Measurements from ENCODE around the gene LTBR. TPM values are rescaled to one million over a fixed set of nuclear protein-coding genes. Genes with fewer than 3 reads are reported as not detected.
A peak's percentile ranks its signal among the peaks of the same experiment; 100 is the strongest.

LTBR gene
- total and polyA plus RNA-seq, 2 donors (not counting 1 experiment from before 2014, with no cell fraction given), result 55.7 to 78.4 TPM

DNA sequence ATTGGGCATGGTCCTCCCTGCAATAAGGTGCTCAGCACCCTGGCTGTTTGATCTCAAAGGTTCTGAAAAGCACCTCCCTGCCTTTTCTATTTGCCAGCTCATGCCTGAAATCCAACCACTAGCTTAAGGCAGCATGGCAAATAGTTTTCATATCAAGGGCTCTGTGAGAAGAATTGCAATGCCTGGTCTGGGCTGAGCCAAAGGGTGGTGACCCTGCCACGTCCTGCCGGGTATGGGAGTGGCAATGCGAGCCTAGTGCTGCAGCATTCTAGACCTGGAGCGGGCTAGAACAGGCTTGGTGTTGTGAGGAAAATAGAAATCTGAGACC lies 6.3 kb upstream of the LTBR start:
- no peak overlapping the region for H3K9ac ChIP-seq (ENCODE audit: insufficient read depth, low read length)
- H3K27me3 ChIP-seq (ENCODE audit: control insufficient read depth, insufficient read depth, low read length), result no peaks in the 10 kb centered on the region
- H4K20me1 ChIP-seq (ENCODE audit: control insufficient read depth, extremely low read depth, insufficient read depth, low read length), result no peaks in the 10 kb centered on the region
- H2AFZ ChIP-seq (ENCODE audit: low read length), result no peak overlapping the region
- no peak overlapping the region for H3K27ac ChIP-seq (ENCODE audit: insufficient read depth, low read length)
- H3K79me2 ChIP-seq (ENCODE audit: control insufficient read depth, insufficient read depth, low read length), result no peaks in the 10 kb centered on the region
- H3K4me3 ChIP-seq (replicated peaks in 1 of 4; ENCODE audit: control extremely low read depth in 1 of 4, insufficient read depth in 1 of 4, low read depth in 3 of 4, low read length in 4 of 4), result no peak overlapping the region
- no peak for TF ChIP-seq EZH2 (IDR thresholded peaks at IDR 0.05; ENCODE audit: low read length, missing control alignments)
- TF ChIP-seq, protein P1, sequence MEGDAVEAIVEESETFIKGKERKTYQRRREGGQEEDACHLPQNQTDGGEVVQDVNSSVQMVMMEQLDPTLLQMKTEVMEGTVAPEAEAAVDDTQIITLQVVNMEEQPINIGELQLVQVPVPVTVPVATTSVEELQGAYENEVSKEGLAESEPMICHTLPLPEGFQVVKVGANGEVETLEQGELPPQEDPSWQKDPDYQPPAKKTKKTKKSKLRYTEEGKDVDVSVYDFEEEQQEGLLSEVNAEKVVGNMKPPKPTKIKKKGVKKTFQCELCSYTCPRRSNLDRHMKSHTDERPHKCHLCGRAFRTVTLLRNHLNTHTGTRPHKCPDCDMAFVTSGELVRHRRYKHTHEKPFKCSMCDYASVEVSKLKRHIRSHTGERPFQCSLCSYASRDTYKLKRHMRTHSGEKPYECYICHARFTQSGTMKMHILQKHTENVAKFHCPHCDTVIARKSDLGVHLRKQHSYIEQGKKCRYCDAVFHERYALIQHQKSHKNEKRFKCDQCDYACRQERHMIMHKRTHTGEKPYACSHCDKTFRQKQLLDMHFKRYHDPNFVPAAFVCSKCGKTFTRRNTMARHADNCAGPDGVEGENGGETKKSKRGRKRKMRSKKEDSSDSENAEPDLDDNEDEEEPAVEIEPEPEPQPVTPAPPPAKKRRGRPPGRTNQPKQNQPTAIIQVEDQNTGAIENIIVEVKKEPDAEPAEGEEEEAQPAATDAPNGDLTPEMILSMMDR (conservative IDR thresholded peaks at IDR 0.05 in 1 of 2, IDR thresholded peaks at IDR 0.05 in 1 of 2; ENCODE audit: low read depth in 1 of 2, low read length in 2 of 2), result no peak
- H3K9me3 ChIP-seq (ENCODE audit: control insufficient read depth, insufficient read depth, low read depth, low read length), result no peaks in the 10 kb centered on the region
- no peaks in the 10 kb centered on the region for H3K36me3 ChIP-seq (ENCODE audit: control insufficient read depth, insufficient read depth, low read length)
- peaks cover 16% of the 10 kb centered on the region for H3K4me1 ChIP-seq (ENCODE audit: control insufficient read depth, extremely low read depth, insufficient read depth, low read length)
- H3K4me2 ChIP-seq (ENCODE audit: extremely low read depth, insufficient read depth, low read length), result no peak overlapping the region
- DNase-seq (ENCODE audit: low read depth in 2 of 2), result no peak

- H3K36me3 ChIP-seq (ENCODE audit: control insufficient read depth, insufficient read depth, low read length), result no peaks in the 10 kb centered on the region
- H3K27ac ChIP-seq (ENCODE audit: insufficient read depth, low read length), result no peak overlapping the region
- DNase-seq (ENCODE audit: low read depth in 2 of 2), result peak in 1 of 2 donors; percentile 17
- H4K20me1 ChIP-seq (ENCODE audit: control insufficient read depth, extremely low read depth, insufficient read depth, low read length), result no peaks in the 10 kb centered on the region
- no peak for TF ChIP-seq EZH2 (IDR thresholded peaks at IDR 0.05; ENCODE audit: low read length, missing control alignments)
- TF ChIP-seq, protein P1 (conservative IDR thresholded peaks at IDR 0.05 in 1 of 2, IDR thresholded peaks at IDR 0.05 in 1 of 2; ENCODE audit: low read depth in 1 of 2, low read length in 2 of 2), result no peak
- no peaks in the 10 kb centered on the region for H3K27me3 ChIP-seq (ENCODE audit: control insufficient read depth, insufficient read depth, low read length)
- no peaks in the 10 kb centered on the region for H3K9me3 ChIP-seq (ENCODE audit: control insufficient read depth, insufficient read depth, low read depth, low read length)
- no peak overlapping the region for H3K4me3 ChIP-seq (replicated peaks in 1 of 4; ENCODE audit: control extremely low read depth in 1 of 4, insufficient read depth in 1 of 4, low read depth in 3 of 4, low read length in 4 of 4)
- H3K4me1 ChIP-seq (ENCODE audit: control insufficient read depth, extremely low read depth, insufficient read depth, low read length), result peaks cover 19% of the 10 kb centered on the region
- H3K9ac ChIP-seq (ENCODE audit: insufficient read depth, low read length), result no peak overlapping the region
- no peak overlapping the region for H2AFZ ChIP-seq (ENCODE audit: low read length)
- H3K79me2 ChIP-seq (ENCODE audit: control insufficient read depth, insufficient read depth, low read length), result no peaks in the 10 kb centered on the region
- H3K4me2 ChIP-seq (ENCODE audit: extremely low read depth, insufficient read depth, low read length), result no peak overlapping the region
These were observed 5.1 kb upstream of the LTBR start for GRCh38 chr12:6378709-6379472.

DNA sequence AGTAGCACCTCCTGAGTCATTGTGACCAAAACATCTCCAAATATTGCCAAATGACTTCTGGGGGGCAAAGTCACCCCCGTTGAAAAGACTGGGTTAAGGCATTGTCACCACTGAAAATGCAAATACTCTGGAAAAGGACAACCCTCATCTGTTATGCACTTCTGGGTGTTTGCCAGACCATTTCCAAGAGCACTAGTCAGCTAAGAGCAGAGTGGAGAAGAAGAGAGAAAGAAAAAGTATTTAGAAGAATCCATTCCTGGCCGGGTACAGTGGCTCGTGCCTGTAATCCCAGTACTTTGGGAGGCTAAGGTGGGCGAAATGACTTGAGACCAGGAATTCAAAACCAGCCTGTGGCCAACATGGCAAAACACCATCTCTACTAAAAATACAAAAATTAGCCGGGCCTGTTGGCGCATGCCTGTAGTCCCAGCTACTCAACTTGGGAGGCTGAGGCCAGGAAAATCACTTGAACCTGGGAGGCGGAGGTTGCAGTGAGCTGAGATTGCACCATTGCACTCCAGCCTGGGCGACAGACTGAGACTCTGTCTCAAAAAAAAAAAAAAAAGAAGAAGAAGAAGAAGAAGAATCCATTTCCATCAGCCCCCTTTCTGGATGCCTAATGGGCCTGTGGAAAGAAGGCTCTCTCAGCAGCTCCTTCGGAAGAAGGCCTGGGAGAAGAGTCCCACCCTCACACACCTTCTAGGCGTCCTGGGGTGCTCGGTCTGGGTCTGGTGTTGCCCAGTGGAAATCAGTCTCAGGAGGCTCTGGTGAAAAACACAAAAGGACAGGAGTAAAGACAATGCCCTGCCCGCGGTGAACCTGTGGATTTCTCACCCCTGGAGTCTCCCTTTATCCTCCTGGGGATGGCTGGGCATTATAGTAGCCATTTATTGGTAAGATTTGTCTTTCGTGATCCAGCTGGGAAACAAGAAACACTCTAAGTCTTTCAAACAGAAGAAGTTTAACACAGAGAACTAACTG lies 3.5 kb upstream of the LTBR start:
- H3K27ac ChIP-seq (ENCODE audit: insufficient read depth, low read length), result no peak overlapping the region
- peak; percentile 43 to 57 for DNase-seq (ENCODE audit: low read depth in 2 of 2)
- H3K4me1 ChIP-seq (ENCODE audit: control insufficient read depth, extremely low read depth, insufficient read depth, low read length), result peaks cover 26% of the 10 kb centered on the region
- no peak overlapping the region for H3K4me2 ChIP-seq (ENCODE audit: extremely low read depth, insufficient read depth, low read length)
- no peak overlapping the region for H3K9ac ChIP-seq (ENCODE audit: insufficient read depth, low read length)
- no peak overlapping the region for H3K4me3 ChIP-seq (replicated peaks in 1 of 4; ENCODE audit: control extremely low read depth in 1 of 4, insufficient read depth in 1 of 4, low read depth in 3 of 4, low read length in 4 of 4)
- H3K36me3 ChIP-seq (ENCODE audit: control insufficient read depth, insufficient read depth, low read length), result no peaks in the 10 kb centered on the region
- no peaks in the 10 kb centered on the region for H3K9me3 ChIP-seq (ENCODE audit: control insufficient read depth, insufficient read depth, low read depth, low read length)
- H3K27me3 ChIP-seq (ENCODE audit: control insufficient read depth, insufficient read depth, low read length), result no peaks in the 10 kb centered on the region
- H2AFZ ChIP-seq (ENCODE audit: low read length), result no peak overlapping the region
- no peaks in the 10 kb centered on the region for H4K20me1 ChIP-seq (ENCODE audit: control insufficient read depth, extremely low read depth, insufficient read depth, low read length)
- H3K79me2 ChIP-seq (ENCODE audit: control insufficient read depth, insufficient read depth, low read length), result peaks cover 14% of the 10 kb centered on the region
- no peak for TF ChIP-seq EZH2 (IDR thresholded peaks at IDR 0.05; ENCODE audit: low read length, missing control alignments)
- TF ChIP-seq, protein P1 (conservative IDR thresholded peaks at IDR 0.05 in 1 of 2, IDR thresholded peaks at IDR 0.05 in 1 of 2; ENCODE audit: low read depth in 1 of 2, low read length in 2 of 2), result no peak

Data from fibroblast of lung (primary cell).